ENCODE data around the gene SGK1. TPM values are rescaled to one million over a fixed set of nuclear protein-coding genes. Genes with fewer than 3 reads are reported as not detected.
A peak's percentile ranks its signal among the peaks of the same experiment; 100 is the strongest.
"Not testable (repeated sequence)": the region's sequence is repeated elsewhere in the genome, so short reads cannot be mapped to it uniquely, and the experiment has no call there.

Gene SGK1
- total RNA-seq, 8 experiments from 2014 or later = 4.2 to 377 (median 21.4) TPM

- ATAC-seq (replicated peaks in 6 of 8) = no peak
- no peak overlapping the region for H3K27ac ChIP-seq
- WGBS, 10 experiments = 80 to 100% (median 100%) methylated on average over 1 to 4 of the region's 8 CpGs; no CpG with 5 or more reads in 5 of the 10 experiments
- H3K4me3 ChIP-seq = no peak overlapping the region
- in situ Hi-C loops (cut with MboI; ENCODE audit: low pct_unique_long_range_greater_than_20kb in 2 of 9, low sequenced_read_pairs in 9 of 9, unreplicated experiment in 9 of 9) = no loop called here
- H3K4me1 ChIP-seq (replicated peaks in 1 of 2) = no peaks in the 10 kb centered on the region
Observed at GRCh38 chr6:134345789-134346188, 27.9 kb upstream of the SGK1 start.

DNA sequence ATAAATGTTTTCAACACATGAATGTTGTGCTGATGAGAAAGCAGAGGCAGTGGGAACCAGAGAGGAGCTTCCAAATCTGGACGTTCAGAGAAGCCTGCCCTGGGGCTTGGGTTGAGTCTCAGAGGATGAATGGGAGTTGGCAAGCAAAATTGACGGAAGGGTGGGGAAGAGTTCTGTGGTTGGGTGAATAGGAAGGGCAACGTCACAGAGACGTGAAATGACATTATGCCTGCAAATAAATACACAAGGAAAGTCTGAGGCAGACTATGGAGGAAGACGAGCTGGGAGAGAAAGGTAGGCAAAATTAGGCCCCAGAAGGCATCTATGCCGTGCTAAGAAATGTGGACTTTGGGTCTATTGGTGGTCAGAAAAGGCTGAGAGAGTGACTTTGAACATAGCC is 25.2 kb upstream of the SGK1 start:
- no peak overlapping the region for H3K27ac ChIP-seq
- 0 to 100% (median 76%) methylated on average over 1 to 6 of the region's 6 CpGs for WGBS, 10 experiments
- ATAC-seq (replicated peaks in 6 of 8) = peak in 3 of 8 experiments; percentile 75 to 92 (median 77)
- H3K4me3 ChIP-seq = no peak overlapping the region
- in situ Hi-C loops (cut with MboI; ENCODE audit: low pct_unique_long_range_greater_than_20kb in 2 of 9, low sequenced_read_pairs in 9 of 9, unreplicated experiment in 9 of 9) = no loop called here
- no peaks in the 10 kb centered on the region for H3K4me1 ChIP-seq (replicated peaks in 1 of 2)

DNA sequence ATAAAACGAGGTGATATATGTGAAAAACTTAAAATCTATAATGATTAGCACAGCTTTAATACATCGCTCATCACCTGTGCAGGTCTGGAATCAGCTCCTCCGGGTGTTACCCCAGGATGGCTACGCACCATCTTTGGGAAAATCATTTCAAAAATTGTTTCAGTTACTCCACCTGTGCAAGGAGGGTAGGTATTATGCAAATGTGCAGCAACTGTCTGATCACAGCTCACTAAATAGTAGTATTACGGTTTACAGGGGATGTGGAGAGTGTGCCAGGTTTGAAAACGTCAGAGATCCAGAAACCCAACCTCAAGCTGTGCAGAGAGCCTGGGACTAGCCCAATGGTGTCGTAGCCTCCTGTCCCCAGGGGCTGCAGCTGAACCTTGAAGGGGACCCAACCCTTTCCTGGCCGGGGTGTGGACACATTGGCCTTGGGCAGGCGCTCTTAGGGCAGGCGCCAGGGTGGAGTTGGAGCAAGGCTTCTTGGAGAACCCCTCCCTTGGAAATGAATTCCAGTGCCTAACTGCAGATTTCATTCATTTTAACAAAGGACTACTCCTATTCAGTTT is 24.2 kb upstream of the SGK1 start:
- H3K27ac ChIP-seq = no peak overlapping the region
- 0 to 90% (median 79%) methylated on average over 1 to 8 of the region's 10 CpGs for WGBS, 10 experiments
- H3K4me1 ChIP-seq (replicated peaks in 1 of 2) = no peaks in the 10 kb centered on the region
- in situ Hi-C loops (cut with MboI; ENCODE audit: low pct_unique_long_range_greater_than_20kb in 2 of 9, low sequenced_read_pairs in 9 of 9, unreplicated experiment in 9 of 9) = no loop called here
- H3K4me3 ChIP-seq = no peak overlapping the region
- peak in 3 of 8 experiments; percentile 74 to 84 (median 83) for ATAC-seq (replicated peaks in 6 of 8)

DNA sequence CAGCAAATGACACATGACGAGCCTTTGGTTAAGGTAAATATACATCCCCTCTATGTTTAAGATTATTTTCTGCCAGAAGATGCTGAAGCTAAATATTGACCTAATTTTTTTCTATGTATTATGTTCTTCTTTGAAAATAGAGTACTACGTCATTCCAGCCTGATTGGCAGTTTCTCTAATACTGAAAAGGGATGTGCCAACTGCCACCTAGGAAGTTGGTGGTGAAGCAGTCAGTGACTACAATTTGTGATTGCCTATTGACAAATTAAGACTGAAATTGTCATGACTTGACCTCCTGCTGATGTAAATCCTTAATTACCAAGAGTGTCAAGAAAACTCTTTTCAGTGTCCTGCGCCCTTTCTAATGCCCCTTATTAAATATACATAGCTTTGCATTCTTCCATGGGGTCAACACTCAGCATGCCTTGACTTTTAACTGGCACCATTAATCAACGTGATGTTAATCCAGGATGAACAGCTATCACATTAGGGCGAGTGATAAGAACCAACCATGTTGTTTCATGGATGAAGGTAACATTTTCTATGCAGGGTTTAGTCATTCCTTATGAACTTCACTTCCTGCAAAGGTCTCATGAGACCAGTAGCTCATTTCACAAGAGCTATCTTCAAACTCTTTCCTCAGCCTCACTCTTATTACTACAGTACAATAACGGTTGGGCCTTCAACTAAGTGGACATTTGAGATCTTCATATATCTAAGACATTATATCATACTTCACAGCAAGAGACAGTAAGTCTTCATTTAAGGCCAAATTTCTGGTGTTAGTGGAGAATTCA is 22.5 kb upstream of the SGK1 start:
- Histone ChIP-seq H3K4me1 (replicated peaks in 1 of 2) (no peaks in the 10 kb centered on the region), H3K27ac (no peak overlapping the region), H3K4me3 (no peak overlapping the region)
- in situ Hi-C loops (cut with MboI; ENCODE audit: low pct_unique_long_range_greater_than_20kb in 2 of 9, low sequenced_read_pairs in 9 of 9, unreplicated experiment in 9 of 9) = no loop called here
- ATAC-seq (replicated peaks in 6 of 8) = no peak
- WGBS, 10 experiments = 79 to 100% (median 89%) methylated on average over 1 to 6 of the region's 6 CpGs

GRCh38 chr6:134339216-134339615 is 21.3 kb upstream of the SGK1 start:
- no peak for ATAC-seq (replicated peaks in 6 of 8)
- Histone ChIP-seq H3K27ac (no peak overlapping the region), H3K4me3 (no peak overlapping the region), H3K4me1 (replicated peaks in 1 of 2) (no peaks in the 10 kb centered on the region)
- in situ Hi-C loops (cut with MboI; ENCODE audit: low pct_unique_long_range_greater_than_20kb in 2 of 9, low sequenced_read_pairs in 9 of 9, unreplicated experiment in 9 of 9) = no loop called here

- in situ Hi-C loops (cut with MboI; ENCODE audit: low pct_unique_long_range_greater_than_20kb in 2 of 9, low sequenced_read_pairs in 9 of 9, unreplicated experiment in 9 of 9) = no loop called here
- no peak for ATAC-seq (replicated peaks in 6 of 8)
- H3K27ac ChIP-seq = no peak overlapping the region
- H3K4me3 ChIP-seq = no peak overlapping the region
- no peaks in the 10 kb centered on the region for H3K4me1 ChIP-seq (replicated peaks in 1 of 2)
- WGBS, 10 experiments = 81 to 100% (median 100%) methylated on average over 1 to 2 of the region's 2 CpGs
Observed at GRCh38 chr6:134331256-134331655, 13.3 kb upstream of the SGK1 start.

DNA sequence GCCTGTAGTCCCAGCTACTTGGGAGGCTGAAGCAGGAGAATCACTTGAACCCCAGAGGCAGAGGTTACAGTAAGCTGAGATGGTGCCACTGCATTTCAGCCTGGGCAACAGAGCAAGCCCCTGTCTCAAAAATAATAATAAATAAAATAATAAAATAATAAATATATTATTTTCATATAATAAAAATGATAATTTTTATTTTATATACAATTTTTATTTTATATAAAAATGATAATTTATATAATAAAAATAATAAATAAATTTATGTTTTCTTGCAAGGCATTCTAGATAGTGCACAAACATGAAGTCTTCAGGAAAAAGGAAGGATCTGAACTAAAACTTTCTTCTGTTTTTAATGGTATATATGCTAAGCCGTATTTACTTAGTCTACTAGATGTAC is 12.6 kb upstream of the SGK1 start:
- Histone ChIP-seq H3K4me1 (replicated peaks in 1 of 2) (no peaks in the 10 kb centered on the region), H3K4me3 (no peak overlapping the region), H3K27ac (no peak overlapping the region)
- no peak for ATAC-seq (replicated peaks in 6 of 8)
- 79 to 100% (median 96%) methylated on average over 1 of the region's 1 CpG for WGBS, 10 experiments
- in situ Hi-C loops (cut with MboI; ENCODE audit: low pct_unique_long_range_greater_than_20kb in 2 of 9, low sequenced_read_pairs in 9 of 9, unreplicated experiment in 9 of 9) = no loop called here

GRCh38 chr6:134328792-134329191 is 10.9 kb upstream of the SGK1 start:
- in situ Hi-C loops (cut with MboI; ENCODE audit: low pct_unique_long_range_greater_than_20kb in 2 of 9, low sequenced_read_pairs in 9 of 9, unreplicated experiment in 9 of 9) = no loop called here
- Histone ChIP-seq H3K4me3 (no peak overlapping the region), H3K27ac (no peak overlapping the region), H3K4me1 (replicated peaks in 1 of 2) (peaks cover 3 to 16% of the 10 kb centered on the region in 2 donors)
- peak in 1 of 8 experiments; percentile 27 for ATAC-seq (replicated peaks in 6 of 8)
- 10 to 100% (median 73%) methylated on average over 1 to 2 of the region's 2 CpGs for WGBS, 10 experiments

- WGBS, 10 experiments = 74 to 100% (median 97%) methylated on average over 1 to 2 of the region's 2 CpGs; no CpG with 5 or more reads in 1 of the 10 experiments
- no peak overlapping the region for H3K27ac ChIP-seq
- in situ Hi-C loops (cut with MboI; ENCODE audit: low pct_unique_long_range_greater_than_20kb in 2 of 9, low sequenced_read_pairs in 9 of 9, unreplicated experiment in 9 of 9) = no loop called here
- ATAC-seq (replicated peaks in 6 of 8) = no peak
- H3K4me3 ChIP-seq = no peak overlapping the region
- H3K4me1 ChIP-seq (replicated peaks in 1 of 2) = peaks cover 3 to 22% of the 10 kb centered on the region in 2 donors
Observed at GRCh38 chr6:134328138-134328537, 10.2 kb upstream of the SGK1 start.

DNA sequence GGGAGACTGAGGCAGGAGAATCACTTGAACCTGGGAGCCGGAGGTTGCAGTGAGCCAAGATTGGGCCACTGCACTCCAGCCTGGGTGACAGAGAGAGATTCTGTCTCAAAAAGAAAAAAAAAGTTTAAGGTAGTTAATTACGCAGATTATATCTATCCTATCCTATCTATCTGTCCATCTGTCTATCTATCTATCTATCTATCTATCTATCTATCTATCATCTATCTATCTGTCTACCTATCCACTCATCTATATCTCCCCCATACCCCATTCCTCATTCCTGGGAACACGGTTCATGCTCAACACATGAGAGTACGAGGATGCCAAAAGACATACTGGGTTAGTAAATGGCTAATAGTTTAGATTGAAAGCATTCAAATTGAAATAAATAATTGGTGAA is 8.3 kb upstream of the SGK1 start:
- in situ Hi-C loops (cut with MboI; ENCODE audit: low pct_unique_long_range_greater_than_20kb in 2 of 9, low sequenced_read_pairs in 9 of 9, unreplicated experiment in 9 of 9); H3K27ac ChIP-seq; ATAC-seq (replicated peaks in 6 of 8); H3K4me3 ChIP-seq: not testable (repeated sequence)
- WGBS, 10 experiments = 60 to 100% (median 93%) methylated on average over 1 to 4 of the region's 4 CpGs; no CpG with 5 or more reads in 2 of the 10 experiments
- peaks cover 3 to 22% of the 10 kb centered on the region in 2 donors for H3K4me1 ChIP-seq (replicated peaks in 1 of 2)

DNA sequence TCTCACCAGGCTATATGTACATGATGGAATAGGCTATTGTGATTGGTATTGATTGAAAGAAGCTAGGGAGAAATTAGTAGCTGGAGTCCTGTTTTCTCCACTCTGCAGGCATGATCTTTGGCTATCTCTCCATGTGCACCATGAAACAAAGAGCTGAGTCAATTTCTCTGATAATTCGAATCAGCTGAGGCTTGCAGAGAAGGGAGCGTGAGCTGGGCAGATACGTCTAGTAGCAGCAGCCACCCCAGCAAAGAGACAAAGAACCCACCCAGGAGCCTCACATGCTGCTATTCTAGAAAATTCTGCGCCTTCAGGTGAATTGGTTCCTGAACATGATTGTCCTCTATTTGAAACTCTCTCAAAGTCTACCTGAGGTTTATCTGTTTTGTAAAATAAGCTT is 6.9 kb upstream of the SGK1 start:
- WGBS, 10 experiments = 40 to 94% (median 76%) methylated on average over 2 to 4 of the region's 4 CpGs; no CpG with 5 or more reads in 3 of the 10 experiments
- in situ Hi-C loops (cut with MboI; ENCODE audit: low pct_unique_long_range_greater_than_20kb in 2 of 9, low sequenced_read_pairs in 9 of 9, unreplicated experiment in 9 of 9) = no loop called here
- no peak overlapping the region for H3K4me3 ChIP-seq
- H3K4me1 ChIP-seq (replicated peaks in 1 of 2) = peaks cover 3 to 22% of the 10 kb centered on the region in 2 donors
- peak in 2 of 8 experiments; percentile 44 to 50 for ATAC-seq (replicated peaks in 6 of 8)
- H3K27ac ChIP-seq = peak overlapping the region in 1 of 2 donors; percentile 72

DNA sequence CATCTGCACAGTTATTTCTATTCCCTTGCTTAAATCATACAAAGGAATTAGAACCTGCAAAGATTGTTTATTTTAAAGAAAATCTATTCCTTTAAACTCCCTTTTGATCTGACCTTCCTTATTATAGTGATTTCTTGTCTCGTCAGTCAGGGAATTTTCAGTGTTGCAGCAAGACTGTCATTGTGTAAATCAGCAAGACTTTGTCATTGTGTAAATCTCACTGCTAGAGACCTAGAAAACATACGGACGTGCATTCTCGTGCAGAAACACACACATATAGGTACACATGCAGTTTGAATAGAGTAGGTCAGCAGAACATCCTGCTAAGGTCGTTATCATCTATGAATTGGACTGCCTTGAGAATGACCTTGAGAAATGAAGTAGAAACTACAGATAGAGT is 6.2 kb upstream of the SGK1 start:
- peak in 1 of 8 experiments; percentile 24 for ATAC-seq (replicated peaks in 6 of 8)
- Histone ChIP-seq H3K4me1 (replicated peaks in 1 of 2) (peaks cover 3 to 22% of the 10 kb centered on the region in 2 donors), H3K4me3 (no peak overlapping the region), H3K27ac (no peak overlapping the region)
- 50 to 100% (median 68%) methylated on average over 1 to 5 of the region's 5 CpGs; no CpG with 5 or more reads in 1 of the 10 experiments for WGBS, 10 experiments
- in situ Hi-C loops (cut with MboI; ENCODE audit: low pct_unique_long_range_greater_than_20kb in 2 of 9, low sequenced_read_pairs in 9 of 9, unreplicated experiment in 9 of 9) = no loop called here

DNA sequence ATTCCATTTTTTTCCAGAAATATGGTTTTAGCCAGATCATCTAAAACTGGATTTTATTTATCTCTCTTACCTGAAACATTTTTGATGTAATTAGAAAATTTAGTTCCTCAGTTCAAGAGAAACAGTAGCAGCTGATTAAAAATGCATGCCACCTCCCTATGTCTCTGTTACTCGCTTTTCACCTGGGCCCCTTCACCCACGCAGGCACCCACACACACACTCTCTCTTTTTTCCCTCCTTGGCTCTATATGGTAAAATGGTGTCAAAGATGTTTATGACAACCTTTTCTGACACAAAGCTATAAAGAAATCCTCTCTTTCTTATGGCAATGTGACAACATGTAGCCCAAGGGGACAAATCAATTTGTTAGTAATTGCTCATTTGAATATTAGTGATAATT is 5.8 kb upstream of the SGK1 start:
- Histone ChIP-seq H3K4me3 (no peak overlapping the region), H3K27ac (no peak overlapping the region), H3K4me1 (replicated peaks in 1 of 2) (peaks cover 3 to 26% of the 10 kb centered on the region in 2 donors)
- WGBS, 10 experiments = 40 to 100% (median 81%) methylated on average over 1 to 2 of the region's 2 CpGs; no CpG with 5 or more reads in 1 of the 10 experiments
- in situ Hi-C loops (cut with MboI; ENCODE audit: low pct_unique_long_range_greater_than_20kb in 2 of 9, low sequenced_read_pairs in 9 of 9, unreplicated experiment in 9 of 9) = no loop called here
- no peak for ATAC-seq (replicated peaks in 6 of 8)
